Psoas muscle (tissue), 8 donors: ENCODE data around the gene KMT2D. TPM values are rescaled to one million over a fixed set of nuclear protein-coding genes. Genes with fewer than 3 reads are reported as not detected.

Experiments used
- ATAC-seq, 4 donors: fragments of 200-7000 bp; cut with Tn5 transposase; one replicate each; pipeline ENCODE4 v1.9.1; 2020; ENCODE audit warnings: moderate library complexity in 3 of 4, mild to moderate bottlenecking in 2 of 4
- DNase-seq, 2 donors: peaks; one replicate each; pipeline ENCODE4 v3.0.0-alpha.2; 2020
- H3K27ac ChIP-seq: fragments of 200-600 bp; one replicate; pipeline ENCODE4 v1.8.0; 2022
- H3K27me3 ChIP-seq, 3 donors: fragments of 200-600 bp in 1 of 3; one replicate each; pipeline versions ENCODE4 v1.6.1 to v1.8.0; 2013 to 2022; ENCODE audit warnings: low read length in 2 of 3, mild to moderate bottlenecking in 2 of 3, moderate library complexity in 1 of 3; ENCODE audit not compliant: insufficient read depth in 3 of 3
- H3K36me3 ChIP-seq, 2 donors: fragments of 200-600 bp in 1 of 2; one replicate each; pipeline versions ENCODE4 v1.6.1 to v1.8.0; 2013 to 2022; ENCODE audit warnings: low read depth in 1 of 2, mild to moderate bottlenecking in 1 of 2, moderate library complexity in 1 of 2; ENCODE audit not compliant: insufficient read depth in 1 of 2
- H3K4me1 ChIP-seq: fragments of 200-600 bp; one replicate; pipeline ENCODE4 v1.8.0; 2022
- H3K4me3 ChIP-seq: fragments of 200-600 bp; one replicate; pipeline ENCODE4 v1.8.0; 2022; ENCODE audit warnings: mild to moderate bottlenecking
- H3K9me3 ChIP-seq: fragments of 200-600 bp; one replicate; pipeline ENCODE4 v1.8.0; 2022
- CTCF ChIP-seq: fragments of 200-600 bp; IDR thresholded peaks from one replicate; pipeline ENCODE4 v1.8.0; 2022; ENCODE audit warnings: antibody characterized with exemption
- WGBS, 3 donors: extraction: QIAGEN DNeasy Blood & Tissue Kit; methylation state at CpG; one replicate each; pipeline versions ENCODE4 v1.1.6 to v1.1.7; 2013; 5-methylcytosine and 5-hydroxymethylcytosine counted together
- intact Hi-C, 2 donors: fragments of 100-400 bp; cut with DNase I; formaldehyde crosslinking; loops; one replicate each; pipeline versions ENCODE4 v1.11.0 to v1.14.2; 2022
- polyA plus RNA-seq, 3 donors: library from polyadenylated mRNA; stranded (reverse); fragments of 200-250 nt; gene quantifications; one replicate each; pipeline ENCODE4 v1.2.3, GENCODE V29; 2013
- total RNA-seq, 4 donors: library from RNA; stranded (reverse); fragmentation: NEBNext Ultra II Directional in 2 of 4; extraction: Animal tissue kit (Norgen Biotek cat#: 25700) in 2 of 4; gene quantifications; one replicate each; pipeline versions ENCODE4 v1.2.1 to v1.2.4, GENCODE V29; 2021 to 2023
- donor health status: healthy with polysubstance abuse.
- donor health status: DM: no; HTN: no; CAD: no; lungs with moderate emphysema.
- donor health status: Bipolar disorder and iron deficiency.
- donor health status: healthy.
- donor health status: DM: yes; HTN: yes; CAD: no.
- donor health status: DM: no; HTN: no; CAD: no.
- donor health status: DM: no; HTN: no; CAD: no.
- donor health status: DM: yes; HTN: yes; CAD: no.

KMT2D gene
- total and polyA plus RNA-seq, 7 donors: 10.8 to 69.8 (median 64.2) TPM

DNA sequence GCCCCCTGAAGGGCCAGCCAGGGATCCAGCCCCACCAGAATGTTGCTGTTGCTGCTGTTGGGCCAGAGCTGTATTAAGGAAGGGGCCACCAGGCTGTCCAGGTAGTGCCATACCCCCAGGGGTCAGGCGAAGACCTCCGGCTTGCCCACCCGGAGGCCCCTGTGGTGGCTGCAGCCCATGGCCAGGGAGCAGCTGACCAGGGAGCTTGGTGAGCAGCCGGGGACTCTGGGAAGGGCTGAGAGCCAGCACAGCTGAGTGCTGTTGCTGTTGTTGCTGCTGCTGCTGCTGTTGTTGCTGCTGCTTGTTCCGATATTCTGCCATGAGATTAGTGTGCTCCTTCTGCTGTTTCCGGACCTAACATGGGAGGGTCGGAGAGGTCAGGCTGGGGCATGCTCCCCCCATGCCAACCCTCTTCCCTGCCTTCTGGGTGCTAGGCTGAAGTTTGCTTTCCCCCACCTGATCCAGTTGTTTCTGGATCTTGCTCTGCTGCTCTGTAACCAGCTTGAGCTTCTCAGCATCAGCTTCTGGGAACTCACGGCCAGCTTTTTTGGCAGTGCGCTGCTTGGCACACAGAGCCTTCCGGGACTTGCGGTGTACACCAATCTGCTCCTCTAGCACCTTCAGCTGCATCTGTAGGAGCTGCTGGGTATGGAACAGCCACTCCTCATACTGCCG lies 26.8 kb downstream of the KMT2D start:
- intact Hi-C loops: no loop called here
- Histone ChIP-seq H3K4me3 (no peak overlapping the region), H3K36me3 (peaks cover 5 to 98% of the 10 kb centered on the region in 2 donors), H3K27ac (no peak overlapping the region), H3K9me3 (no peaks in the 10 kb centered on the region), H3K27me3 (no peaks in the 10 kb centered on the region), H3K4me1 (no peaks in the 10 kb centered on the region)
- ATAC-seq: peak in 1 of 4 donors; percentile 18
- TF ChIP-seq CTCF: no peak
- WGBS, 3 donors: 49 to 62% (median 58%) methylated on average over 12 of the region's 12 CpGs
- peak in 1 of 2 donors; percentile 52 for DNase-seq

DNA sequence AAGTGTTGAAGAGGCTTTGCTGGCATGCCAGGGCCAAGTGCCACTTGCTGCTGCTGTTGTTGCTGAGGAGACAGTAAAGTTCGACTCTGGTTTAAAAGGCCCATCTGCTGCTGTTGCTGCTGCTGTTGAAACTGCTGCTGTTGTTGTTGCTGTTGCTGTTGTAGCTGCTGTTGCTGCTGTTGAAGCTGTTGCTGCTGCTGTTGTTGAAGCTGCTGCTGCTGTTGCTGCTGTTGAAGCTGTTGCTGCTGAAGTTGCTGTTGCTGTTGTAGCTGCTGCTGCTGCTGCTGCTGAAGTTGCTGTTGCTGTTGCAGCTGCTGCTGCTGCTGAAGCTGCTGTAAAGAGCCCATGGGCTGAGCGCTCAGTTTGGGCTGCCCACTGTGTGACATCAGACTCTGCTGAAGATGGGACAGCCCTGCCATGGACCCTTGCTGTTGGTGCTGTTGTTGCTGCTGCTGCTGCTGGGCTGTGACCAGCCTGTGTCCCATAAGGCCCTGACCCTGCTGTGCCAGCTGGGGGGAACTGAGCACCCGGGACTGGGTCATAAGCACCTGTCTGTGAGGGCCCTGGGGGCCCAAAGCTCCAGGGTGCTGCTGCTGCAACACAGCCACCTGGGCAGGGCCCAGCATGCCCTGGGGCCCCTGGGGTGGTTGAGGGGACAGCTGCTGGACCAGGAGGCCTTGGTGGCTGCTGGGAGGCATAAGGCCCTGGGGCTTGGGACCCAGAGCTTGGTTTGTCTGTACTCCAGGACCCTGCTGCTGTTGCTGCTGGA lies 27.7 kb downstream of the KMT2D start:
- intact Hi-C loops: no loop called here
- H3K36me3 ChIP-seq: peaks cover 8 to 98% of the 10 kb centered on the region in 2 donors
- no peaks in the 10 kb centered on the region for H3K27me3 ChIP-seq
- H3K9me3 ChIP-seq: no peaks in the 10 kb centered on the region
- no peak overlapping the region for H3K27ac ChIP-seq
- 48 to 66% (median 52%) methylated on average over 3 of the region's 3 CpGs for WGBS, 3 donors
- ATAC-seq (peak in 2 of 4 donors; percentile 6 to 11), DNase-seq (no peak)
- no peaks in the 10 kb centered on the region for H3K4me1 ChIP-seq
- no peak overlapping the region for H3K4me3 ChIP-seq
- TF ChIP-seq CTCF: no peak

DNA sequence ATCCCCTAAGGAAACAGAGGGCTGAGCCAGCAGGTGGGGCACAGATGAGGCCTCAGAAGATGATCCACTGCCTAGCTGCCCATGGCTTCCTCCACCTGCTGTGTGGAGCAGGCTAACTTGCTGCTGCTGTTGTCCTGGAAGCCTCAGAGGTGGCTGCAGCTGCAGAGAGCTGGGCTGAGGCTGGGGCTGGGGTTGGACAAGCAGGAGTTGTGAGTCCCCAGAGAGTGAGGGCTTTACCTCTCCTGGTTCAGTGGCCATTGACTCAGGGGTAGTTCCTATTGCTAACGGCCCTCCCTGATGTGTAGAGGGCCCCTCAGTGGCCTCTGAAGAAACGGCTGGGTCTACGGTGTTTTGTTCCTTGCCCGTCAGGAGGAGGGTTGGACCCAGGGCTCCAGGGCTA lies 28.3 kb downstream of the KMT2D start:
- no peaks in the 10 kb centered on the region for H3K27me3 ChIP-seq
- no peak for DNase-seq
- intact Hi-C loops: no loop called here
- 57 to 61% (median 58%) methylated on average over 4 of the region's 4 CpGs for WGBS, 3 donors
- H3K36me3 ChIP-seq: peaks cover 10 to 98% of the 10 kb centered on the region in 2 donors
- no peak overlapping the region for H3K4me3 ChIP-seq
- TF ChIP-seq CTCF: no peak
- H3K4me1 ChIP-seq: no peaks in the 10 kb centered on the region
- H3K27ac ChIP-seq: no peak overlapping the region
- no peaks in the 10 kb centered on the region for H3K9me3 ChIP-seq
- ATAC-seq: no peak

DNA sequence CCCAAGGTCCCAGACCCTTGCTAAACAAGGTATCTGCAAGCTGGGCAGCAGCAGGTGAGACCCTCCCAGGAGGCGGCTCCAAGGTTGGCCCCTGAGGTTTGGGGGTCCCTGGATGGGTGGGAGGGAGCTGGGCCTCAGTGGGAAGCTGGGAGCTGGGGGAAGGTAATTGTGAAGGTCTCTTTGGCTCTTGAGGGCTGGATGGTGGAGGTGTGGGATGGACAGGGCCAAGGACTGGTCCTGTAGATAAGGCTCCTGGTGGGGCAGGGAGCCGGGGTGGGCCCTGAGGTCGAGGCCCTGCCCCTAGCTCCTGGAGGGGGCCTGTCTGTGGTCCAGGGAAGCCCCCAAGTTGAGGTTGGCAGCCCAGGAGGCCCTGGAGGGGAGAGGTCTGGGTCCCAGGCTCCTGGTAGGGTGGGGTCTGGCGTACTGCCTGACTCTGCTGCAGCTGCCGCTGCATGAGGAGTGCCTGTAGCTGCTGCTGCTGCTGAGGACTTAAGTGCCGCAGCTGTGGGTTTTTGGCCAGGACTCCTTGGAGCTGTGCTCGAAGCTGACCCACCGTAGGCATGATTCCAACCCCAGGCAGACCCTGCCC lies 28.9 kb downstream of the KMT2D start:
- TF ChIP-seq CTCF: no peak
- Histone ChIP-seq H3K4me3 (no peak overlapping the region), H3K4me1 (no peaks in the 10 kb centered on the region), H3K9me3 (no peaks in the 10 kb centered on the region), H3K36me3 (peaks cover 8 to 98% of the 10 kb centered on the region in 2 donors), H3K27ac (no peak overlapping the region), H3K27me3 (no peaks in the 10 kb centered on the region)
- 59 to 70% (median 60%) methylated on average over 8 of the region's 8 CpGs for WGBS, 3 donors
- ATAC-seq (no peak), DNase-seq (peak in 1 of 2 donors; percentile 51)
- intact Hi-C loops: no loop called here
